Islet of Langerhans (tissue), 1 donor: ENCODE data around the gene MYPN.
A peak's percentile ranks its signal among the peaks of the same experiment; 100 is the strongest.
"Not testable (repeated sequence)": the region's sequence is repeated elsewhere in the genome, so short reads cannot be mapped to it uniquely, and the experiment has no call there.

Source experiments
- FAIRE-seq: peaks from one replicate; lab custom pipeline; 2011; peaks lifted over from hg19 to GRCh38; lab: Jason Lieb, UNC

The MYPN gene

GRCh38 chr10:68137171-68137570 is 27.9 kb downstream of the MYPN start:
- no peak for FAIRE-seq

- no peak for FAIRE-seq
Measured at GRCh38 chr10:68138526-68138925, 29.2 kb downstream of the MYPN start.

GRCh38 chr10:68139448-68140272 is 30.4 kb downstream of the MYPN start:
- no peak for FAIRE-seq

GRCh38 chr10:68142761-68143160 is 33.5 kb downstream of the MYPN start:
- FAIRE-seq = no peak

GRCh38 chr10:68144709-68145108 is 35.4 kb downstream of the MYPN start:
- FAIRE-seq = no peak

- FAIRE-seq = no peak
Measured at GRCh38 chr10:68145705-68146104, 36.4 kb downstream of the MYPN start.

GRCh38 chr10:68146133-68146532 is 36.8 kb downstream of the MYPN start:
- FAIRE-seq = no peak

- no peak for FAIRE-seq
Measured at GRCh38 chr10:68151453-68151852, 42.2 kb downstream of the MYPN start.

GRCh38 chr10:68153473-68154210 is 44.4 kb downstream of the MYPN start:
- FAIRE-seq = peak; percentile 82

GRCh38 chr10:68154211-68154497 is 44.9 kb downstream of the MYPN start:
- no peak for FAIRE-seq

GRCh38 chr10:68155615-68156210 is 46.4 kb downstream of the MYPN start:
- no peak for FAIRE-seq

GRCh38 chr10:68156373-68157185 is 47.3 kb downstream of the MYPN start:
- FAIRE-seq = no peak

- not testable (repeated sequence) for FAIRE-seq
Measured at GRCh38 chr10:68157522-68157921, 48.2 kb downstream of the MYPN start.

GRCh38 chr10:68158031-68158430 is 48.7 kb downstream of the MYPN start:
- FAIRE-seq = no peak

- no peak for FAIRE-seq
Measured at GRCh38 chr10:68163735-68164134, 54.4 kb downstream of the MYPN start.

- FAIRE-seq = no peak
Measured at GRCh38 chr10:68165643-68166042, 56.4 kb downstream of the MYPN start.

- FAIRE-seq = no peak
Measured at GRCh38 chr10:68166871-68167585, 57.7 kb downstream of the MYPN start.

GRCh38 chr10:68167586-68168189 is 58.4 kb downstream of the MYPN start:
- FAIRE-seq = no peak

GRCh38 chr10:68171539-68172080 is 62.3 kb downstream of the MYPN start:
- FAIRE-seq = no peak

GRCh38 chr10:68172324-68172723 is 63.0 kb downstream of the MYPN start:
- no peak for FAIRE-seq

- FAIRE-seq = no peak
Measured at GRCh38 chr10:68175949-68176348, 66.7 kb downstream of the MYPN start.
